SKM-1 (cell line): ENCODE results near the gene ALOX5AP.

Experiments
- DNase-seq: peaks from one replicate; lab custom pipeline; 2025; ENCODE audit not compliant: unreplicated experiment; lab: John Stamatoyannopoulos, UW

ALOX5AP gene

DNA sequence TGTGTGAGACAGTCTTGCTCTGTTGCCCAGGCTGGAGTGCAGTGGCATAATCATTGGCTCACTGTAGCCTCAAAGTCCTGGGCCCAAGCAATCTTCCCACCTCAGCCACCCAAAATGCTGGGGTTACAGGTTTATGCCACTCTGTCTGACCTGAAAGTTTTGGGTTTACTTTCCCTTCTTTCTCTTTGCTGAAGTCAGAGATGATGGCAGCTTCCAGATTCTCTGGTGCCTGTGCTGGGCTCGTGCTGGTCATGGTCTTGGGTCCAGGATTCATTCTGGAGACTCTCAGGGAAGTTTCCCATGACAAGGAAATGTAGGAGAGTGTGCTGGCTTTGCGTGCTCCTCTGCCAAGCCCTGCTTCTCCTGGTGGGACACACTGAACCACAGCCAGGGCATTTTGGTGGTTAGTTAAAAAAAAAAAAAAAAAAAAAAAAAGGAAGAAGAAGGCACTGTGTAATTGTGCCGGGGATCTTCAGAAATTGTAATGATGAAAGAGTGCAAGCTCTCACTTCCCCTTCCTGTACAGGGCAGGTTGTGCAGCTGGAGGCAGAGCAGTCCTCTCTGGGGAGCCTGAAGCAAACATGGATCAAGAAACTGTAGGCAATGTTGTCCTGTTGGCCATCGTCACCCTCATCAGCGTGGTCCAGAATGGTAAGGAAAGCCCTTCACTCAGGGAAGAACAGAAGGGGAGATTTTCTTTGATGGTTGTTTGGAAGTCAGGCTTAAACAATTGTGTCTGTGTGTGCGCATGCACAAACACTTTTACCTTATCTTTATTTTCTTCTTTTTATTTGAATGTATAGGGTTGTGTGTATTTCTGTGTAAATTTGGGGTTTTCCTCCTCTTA lies at the start of gene ALOX5AP:
ALOX5AP (plus strand) TSS at position 519 of the 847 bp plus-strand sequence; CDS start at position 582, 63 bp downstream.
- DNase-seq, result peak; percentile 79

DNA sequence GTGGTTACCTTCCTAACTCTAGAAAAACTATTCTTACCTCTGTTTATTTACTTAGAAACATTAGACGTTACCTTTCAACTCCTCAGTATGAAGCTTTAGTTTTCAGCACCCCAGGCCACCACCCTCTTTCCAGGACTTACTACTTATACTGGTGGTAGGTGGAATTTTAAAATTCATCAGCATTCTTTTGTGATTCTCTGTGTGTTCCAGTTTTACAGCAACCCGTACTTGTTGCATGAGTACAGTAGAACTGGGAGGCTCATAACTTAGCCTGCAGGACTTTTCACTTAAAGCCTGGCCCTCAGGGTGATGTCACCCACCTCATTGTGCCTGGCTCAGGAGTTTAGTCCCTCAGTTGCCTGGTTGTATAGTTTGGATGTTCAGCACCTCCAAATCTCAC lies 49.4 kb upstream of the ALOX5AP start:
- DNase-seq, result no peak

DNA sequence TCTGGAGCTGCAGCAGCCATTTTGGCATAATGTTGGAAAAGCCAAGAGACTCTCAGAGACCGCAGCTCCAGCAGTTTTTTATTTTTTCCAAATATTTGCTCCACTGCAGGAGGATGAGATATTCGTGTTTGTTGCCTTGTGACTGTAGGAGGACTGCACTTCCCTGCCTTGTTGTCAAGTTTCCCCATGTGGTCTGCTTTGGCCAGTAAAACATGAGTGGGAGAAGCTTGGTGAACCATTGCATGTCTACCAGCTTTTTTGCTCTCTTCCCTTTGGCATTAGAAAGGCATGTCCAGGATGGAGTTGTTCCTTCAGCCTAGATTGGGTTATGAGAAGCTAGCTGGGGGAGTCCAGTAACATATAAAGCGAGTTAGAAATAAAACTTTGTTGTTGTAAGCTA lies 47.7 kb upstream of the ALOX5AP start:
- no peak for DNase-seq

DNA sequence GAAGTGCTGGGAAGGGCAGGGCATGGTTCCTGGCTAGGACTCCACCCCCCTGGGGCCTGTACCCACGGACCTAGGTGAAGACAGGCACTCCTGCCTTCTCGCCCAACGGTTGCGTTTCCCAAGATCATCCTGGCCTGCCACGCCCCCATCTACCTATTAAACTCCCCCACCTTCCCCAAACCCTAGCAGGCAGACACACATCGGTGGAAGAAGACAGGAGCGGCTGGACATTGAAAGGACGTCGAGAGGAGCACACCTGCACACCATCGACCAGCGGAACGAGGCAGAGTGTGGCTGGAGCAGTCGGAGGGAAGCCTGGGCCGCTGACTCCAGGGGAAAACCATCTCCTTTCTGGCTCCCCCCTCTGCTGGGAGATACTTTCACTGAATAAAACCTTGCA lies 45.6 kb upstream of the ALOX5AP start:
- DNase-seq, result no peak

DNA sequence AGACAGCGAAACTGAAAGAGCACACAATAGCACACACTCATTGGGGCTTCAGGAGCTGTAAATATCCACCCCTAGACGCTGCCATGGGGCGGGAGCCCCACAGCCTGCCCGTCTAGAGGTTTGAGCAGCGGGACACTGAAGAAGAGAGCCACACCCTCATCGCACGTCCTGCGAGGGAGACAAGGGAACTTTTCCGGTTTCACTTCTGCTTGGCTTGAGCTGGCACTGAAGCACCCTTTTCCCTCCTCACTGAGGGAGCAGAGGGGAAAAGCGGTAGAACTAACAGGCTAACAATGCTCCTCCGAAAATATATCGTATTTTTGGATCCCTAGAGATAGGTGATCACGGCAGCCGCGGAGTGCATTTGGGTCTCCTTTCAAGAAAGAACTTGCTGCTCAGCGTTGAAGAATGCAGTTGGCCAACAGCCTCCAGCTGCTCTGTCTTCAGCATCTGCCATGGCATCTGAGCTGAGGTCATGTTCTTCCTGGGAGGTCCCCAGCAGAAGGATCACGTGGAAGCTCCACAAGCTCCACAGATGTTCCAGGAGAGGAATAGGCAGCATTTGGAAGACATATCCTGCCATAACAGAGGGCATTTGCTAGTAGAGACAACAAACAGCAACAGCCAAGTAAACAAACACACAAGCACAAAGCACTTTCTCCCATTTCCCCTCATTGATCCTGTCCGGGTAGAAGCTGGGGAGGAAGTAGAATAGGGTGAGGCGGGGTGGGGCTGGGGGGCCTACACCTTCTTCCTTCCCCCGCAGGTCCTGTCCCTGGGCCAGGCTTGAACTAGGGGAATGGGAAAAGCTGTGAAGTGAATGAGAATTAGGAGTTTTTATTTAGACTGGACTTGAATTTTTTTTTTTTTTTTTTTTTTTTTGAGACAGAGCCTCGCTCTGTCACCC lies 44.8 kb upstream of the ALOX5AP start:
- peak; percentile 39 for DNase-seq

DNA sequence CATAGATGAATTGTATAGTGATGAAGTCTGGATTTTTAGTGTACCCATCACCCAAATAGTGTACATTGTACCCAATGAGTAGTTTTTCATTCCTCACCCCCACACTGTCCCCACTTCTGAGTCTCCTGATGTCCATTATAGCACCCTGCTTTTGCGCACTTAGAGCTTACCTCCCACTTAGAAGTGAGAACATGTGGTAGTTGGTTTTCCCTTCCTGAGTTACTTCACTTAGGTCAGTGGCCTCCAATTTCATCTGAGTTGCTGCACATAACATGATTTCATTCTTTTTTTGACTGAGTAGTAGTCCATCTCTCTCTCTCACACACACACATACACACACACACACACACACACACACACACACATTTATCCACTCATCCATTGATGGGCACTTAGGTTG lies 43.2 kb upstream of the ALOX5AP start:
- no peak for DNase-seq

DNA sequence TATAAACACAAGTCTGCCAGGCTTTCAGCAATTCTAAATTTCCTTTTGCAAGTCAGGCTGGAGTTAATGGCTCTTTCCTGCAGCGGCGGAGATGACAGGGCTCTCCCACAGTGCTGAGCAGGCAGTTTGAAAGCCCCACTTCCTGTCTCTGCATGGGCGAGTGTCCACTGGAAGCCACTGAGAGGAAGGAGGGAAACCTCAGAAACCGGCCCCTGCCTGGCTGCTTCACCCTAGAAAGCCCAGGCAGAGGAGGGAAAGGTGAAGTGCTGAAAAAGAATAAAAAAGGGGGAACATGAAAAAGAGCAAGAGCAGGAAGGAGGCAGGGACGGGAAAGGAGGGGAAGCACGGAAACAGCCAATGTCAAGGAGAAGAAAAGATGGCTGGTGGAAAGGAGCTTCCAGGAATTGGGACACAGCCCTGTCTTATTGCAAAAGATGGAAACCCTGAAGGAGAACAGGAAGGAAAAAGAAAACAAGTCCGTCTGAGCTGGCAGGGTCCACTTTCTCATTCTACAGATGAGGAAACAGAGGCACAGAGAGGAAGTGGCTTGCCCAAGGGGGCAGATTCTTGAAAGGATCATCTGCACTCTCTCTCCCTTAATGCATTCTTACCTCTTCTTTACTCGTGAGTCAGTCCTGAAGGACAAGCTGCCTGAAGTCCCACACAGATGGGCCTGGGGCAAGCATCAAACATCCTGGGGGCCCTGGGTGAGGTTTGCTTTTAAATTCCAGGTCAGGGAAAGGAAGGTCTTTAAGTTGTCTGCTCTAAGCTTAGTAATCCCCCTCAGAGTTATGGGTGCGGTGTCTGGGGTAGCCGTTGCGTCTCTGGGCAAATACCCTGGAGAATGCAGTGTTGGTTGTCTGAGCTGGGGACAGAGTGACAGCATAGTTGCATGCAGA lies 38.8 kb upstream of the ALOX5AP start:
- DNase-seq, result peak; percentile 61

DNA sequence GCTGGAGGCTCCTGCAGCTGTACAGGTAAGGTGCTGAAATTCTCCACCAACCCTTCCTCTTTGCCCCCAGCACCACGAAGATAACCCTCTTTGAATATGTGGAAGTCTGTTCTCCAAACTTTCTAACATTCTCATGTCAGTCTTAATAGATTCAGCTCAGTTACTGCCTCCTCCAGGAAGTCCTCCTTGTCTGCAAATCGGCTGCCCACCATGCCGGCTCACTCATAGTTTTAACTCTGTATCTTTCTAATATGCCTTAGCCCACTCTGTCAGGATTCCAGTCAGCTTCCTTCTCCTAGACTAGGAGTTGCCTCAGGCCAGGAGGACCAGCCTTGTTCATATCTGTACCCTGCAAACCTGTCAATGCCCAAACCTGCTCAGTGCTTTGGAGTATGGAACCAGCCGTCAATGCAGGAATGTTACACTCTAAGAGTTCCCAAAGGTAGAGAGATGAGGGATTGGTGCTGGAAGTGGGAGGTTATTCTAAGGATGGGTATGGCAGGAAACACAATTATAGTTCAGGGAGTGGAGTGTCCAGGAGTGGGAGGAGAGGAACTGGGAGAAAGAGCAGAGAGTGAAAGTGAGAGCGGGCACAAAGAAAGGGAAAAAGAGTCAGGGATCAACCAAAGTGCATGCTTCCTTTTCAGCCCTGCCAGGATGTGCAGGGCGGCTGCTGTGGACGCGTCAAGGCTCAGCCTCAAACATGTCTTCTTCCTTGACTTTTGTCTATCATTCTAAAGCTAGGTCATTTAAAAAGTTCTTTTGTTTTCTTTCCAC lies 38.0 kb upstream of the ALOX5AP start:
- DNase-seq, result no peak

DNA sequence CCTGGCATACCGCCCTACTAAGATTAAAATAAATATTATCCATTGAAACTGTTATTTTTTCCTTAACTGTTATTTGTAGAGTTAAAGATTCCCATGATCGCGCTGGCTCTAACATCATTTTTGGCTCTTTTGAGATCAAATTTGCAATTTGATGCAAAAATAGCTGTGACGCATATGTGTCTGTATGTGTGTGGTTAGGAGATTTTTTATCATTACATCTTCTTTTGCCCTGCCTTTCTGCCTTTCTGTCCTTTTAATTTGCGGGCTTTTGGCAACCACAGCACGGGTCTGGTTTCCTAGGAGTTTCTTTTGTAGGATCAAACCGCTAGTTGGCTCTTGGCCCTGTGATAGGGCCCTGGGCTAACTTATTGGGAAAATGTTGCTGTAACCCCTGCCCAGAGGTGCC lies 37.3 kb upstream of the ALOX5AP start:
- DNase-seq, result no peak

DNA sequence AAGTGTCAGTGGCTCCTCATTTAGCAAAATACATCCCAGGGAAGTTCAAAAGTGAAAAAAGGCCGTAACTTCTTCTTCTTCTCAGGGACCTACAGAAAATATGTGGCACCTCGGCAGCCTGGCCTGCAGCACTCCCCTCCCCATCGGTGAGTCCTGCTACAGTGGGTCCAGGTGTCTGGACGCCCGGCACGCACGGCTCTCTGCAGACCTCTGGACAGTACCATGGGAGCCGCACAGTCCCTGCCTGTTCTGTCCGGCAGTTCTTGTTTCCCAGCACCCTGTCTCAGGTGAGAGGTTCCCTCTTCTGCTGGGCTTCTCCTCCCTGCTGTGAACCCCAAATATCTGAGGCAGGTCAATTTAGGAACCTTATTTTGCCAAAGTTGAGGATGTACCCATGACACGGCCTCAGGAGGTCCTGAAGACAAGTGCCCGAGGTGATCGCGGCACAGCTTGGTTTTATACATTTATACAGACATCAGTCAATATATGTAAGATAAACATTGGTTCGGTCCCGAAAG lies 36.8 kb upstream of the ALOX5AP start:
- DNase-seq, result no peak

DNA sequence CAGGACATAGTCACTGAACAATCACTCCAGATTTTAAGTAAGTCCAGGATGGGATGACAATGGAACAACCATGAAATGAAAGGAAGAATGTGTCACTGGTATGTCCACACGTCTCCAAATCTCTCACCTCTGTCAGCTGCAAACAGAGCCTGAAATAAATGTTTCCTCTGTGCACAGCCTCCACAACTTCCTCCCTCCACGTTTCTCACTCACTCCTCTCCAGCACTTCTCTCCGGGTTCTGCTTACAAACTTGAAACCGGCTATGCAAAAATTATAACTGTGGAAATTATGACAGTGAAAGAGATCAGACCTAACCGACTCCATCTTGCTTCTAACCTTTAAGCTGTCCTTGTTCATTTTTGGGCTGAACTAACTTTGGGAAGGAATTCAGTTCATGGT lies 35.0 kb upstream of the ALOX5AP start:
- no peak for DNase-seq

DNA sequence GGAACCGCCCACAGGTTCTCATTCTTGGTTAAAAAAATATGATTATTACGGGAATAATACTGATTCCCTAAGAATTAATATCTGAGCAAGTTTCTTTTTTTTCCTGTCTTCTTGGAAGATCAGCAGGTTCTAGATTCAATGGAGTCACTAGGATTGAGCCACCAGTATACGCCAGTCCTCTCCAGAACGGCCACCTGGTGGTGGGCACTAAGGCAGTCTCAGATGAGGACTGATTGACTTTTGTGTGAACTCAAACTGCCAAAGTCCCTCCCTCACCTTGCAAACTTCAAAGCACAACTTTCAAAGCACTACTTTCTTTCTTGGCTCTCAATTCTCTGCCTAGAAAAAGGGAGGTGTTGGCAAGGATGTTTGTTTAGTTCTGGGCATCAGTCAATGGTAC lies 33.3 kb upstream of the ALOX5AP start:
- no peak for DNase-seq

DNA sequence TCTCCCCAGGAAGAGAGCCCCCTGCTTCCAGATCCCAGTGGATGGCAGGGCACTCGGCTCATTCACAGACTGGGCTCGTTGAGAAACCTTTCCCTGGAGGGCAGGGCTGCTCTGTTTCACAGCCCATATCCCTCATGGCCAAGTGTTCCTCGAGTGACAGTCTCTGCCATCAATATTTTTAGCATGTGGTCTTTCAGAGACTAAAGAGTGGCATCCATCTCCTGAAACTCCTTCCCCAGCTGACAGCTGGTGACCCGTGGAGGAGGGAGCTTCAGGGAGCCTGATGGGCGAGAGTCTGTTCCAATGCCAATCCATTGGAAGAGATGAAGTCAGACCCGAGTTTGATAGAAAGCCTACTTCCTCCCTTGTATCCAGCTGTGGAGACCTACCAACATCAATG lies 30.7 kb upstream of the ALOX5AP start:
- no peak for DNase-seq

DNA sequence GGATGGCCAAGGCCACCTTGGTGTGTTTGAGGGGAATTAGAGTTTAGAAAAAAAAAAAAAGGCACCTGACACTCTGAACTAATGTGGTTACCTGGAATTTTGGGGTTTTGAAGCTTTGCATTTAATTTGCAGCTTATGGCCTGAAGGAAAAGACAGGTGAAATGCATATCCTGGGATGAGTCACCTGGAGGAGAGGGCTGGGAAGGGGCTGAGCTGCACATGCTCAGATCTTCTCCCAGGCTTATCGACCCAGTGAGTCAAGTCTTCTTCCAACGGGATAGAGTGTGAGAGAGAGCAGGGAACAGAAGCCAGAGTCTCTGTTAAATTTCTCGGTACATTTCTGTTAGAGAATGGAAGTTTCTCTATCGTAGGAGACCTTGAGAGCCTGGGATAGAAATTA lies 29.7 kb upstream of the ALOX5AP start:
- no peak for DNase-seq

DNA sequence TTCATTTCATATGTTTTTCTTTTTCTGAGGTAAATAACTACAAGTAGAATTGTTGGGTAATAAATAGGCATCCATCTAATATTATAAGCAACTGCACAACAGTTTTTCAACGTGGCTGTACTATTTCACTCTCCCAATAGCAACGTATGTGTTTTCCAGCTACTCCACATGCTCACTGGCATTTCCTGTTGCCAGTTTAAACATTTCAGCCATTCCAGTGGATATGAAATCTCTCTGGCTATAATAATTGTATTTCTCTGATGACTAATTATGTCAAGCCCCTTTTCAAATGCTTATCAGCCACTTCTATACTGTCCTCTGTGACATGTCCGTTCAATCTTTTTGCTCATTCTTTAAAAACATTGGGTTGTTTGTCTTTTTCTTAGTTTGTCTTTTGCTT lies 26.8 kb upstream of the ALOX5AP start:
- no peak for DNase-seq

DNA sequence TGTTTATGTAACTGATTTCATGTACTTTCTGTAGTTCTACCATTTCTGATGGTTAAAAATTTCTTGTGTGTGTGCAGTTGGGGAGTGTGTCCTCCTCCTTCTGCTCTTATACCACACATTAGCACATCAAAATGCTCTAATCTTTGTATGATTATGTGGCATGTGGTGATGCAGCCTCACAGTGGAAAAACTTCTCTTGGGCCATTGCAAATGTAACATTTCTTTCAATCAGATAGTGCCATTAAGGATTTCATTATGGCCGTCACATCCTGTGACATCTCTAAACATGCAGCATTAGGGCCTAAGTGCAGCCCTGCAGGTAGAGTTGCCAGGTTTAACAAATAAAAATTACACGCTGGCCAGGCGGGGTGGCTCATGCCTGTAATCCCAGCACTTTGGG lies 24.9 kb upstream of the ALOX5AP start:
- no peak for DNase-seq

DNA sequence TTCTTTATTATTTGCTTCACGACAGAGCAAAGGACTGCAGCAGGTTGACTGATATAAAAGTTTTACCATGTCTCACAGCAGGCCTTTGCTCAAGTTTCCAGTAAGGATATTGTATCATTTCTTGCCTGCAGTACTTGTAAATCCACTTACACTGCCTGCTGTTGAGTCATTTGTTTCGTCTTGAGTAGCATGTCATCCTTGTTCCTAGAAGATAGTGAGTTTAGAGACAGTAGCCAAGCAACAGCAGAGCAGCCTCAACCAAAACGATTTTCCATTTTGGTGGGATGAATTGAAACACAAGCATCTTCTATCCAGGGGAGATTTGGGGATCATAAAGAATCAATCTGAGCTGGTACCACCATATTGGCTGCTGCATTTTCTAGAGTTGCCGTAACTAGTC lies 24.0 kb upstream of the ALOX5AP start:
- no peak for DNase-seq

DNA sequence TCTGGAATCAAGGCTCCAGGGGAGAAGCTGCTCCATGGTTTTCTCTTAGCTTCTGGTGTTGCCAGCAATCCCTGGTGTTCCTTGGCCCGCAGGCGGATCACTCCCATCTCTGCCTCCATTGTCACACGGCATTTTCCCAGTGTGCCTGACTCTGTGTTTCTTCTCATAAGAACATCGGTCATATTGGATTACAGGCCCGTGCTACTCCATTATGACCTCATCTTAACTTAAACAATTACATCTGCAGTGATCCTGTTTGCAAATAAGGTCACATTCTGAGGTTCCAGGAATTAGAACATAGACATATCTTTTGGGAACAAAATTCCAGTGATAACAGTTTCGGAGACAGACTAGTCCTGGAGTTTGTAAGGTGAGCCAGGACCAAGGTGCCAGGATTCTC lies 23.5 kb upstream of the ALOX5AP start:
- no peak for DNase-seq

DNA sequence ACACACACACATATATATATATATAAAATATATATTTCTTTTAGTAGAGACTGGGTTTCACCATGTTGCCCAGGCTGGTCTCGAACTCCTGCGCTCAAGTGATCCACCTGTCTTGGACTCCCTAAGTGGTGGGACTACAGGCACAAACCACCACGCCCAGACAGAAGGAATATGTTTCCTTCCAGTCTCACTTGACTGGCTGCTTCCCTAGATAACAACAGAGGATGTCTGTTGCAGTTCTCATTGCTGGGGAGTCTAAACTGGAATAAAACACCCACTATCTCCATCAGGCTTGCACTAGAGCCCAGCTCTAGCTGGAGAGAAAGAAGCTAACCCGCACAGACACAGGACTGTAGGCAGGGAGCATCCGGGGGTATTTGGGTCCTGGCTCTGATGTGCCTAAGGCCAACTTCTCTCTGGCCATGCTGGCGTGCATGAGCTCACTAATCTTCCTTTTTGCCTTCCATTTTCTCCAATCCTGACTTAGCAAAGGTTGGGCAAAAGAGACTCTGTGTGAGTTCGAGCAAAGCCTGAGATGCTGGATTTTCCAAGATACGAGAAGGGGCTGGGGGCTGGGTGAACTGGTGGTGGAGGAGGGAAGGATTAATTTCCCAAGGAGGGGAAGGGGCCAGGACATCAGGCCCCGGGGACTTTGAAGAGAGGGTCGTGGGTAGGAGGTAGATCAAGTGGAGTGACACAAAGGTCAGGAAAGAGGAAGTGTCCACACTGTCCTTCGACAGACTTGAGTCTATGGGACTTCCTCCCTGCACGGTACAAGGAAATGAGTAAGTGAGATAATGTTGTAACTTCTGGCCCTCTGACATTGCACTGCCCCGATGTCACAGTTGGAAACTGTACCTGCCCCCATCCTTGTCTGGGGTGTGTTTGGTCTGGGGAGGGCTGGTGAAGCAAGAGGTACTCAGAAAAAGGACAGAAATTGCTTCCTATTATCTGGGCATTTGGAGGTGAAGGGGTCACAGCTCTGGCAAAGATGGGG lies 22.5 kb upstream of the ALOX5AP start:
- DNase-seq, result peak; percentile 94
